ENCODE results near the gene CGGBP1.

GRCh38 chr3:88044411-88044810, 14.4 kb downstream of the CGGBP1 start:
- TF ChIP-seq, protein P1, sequence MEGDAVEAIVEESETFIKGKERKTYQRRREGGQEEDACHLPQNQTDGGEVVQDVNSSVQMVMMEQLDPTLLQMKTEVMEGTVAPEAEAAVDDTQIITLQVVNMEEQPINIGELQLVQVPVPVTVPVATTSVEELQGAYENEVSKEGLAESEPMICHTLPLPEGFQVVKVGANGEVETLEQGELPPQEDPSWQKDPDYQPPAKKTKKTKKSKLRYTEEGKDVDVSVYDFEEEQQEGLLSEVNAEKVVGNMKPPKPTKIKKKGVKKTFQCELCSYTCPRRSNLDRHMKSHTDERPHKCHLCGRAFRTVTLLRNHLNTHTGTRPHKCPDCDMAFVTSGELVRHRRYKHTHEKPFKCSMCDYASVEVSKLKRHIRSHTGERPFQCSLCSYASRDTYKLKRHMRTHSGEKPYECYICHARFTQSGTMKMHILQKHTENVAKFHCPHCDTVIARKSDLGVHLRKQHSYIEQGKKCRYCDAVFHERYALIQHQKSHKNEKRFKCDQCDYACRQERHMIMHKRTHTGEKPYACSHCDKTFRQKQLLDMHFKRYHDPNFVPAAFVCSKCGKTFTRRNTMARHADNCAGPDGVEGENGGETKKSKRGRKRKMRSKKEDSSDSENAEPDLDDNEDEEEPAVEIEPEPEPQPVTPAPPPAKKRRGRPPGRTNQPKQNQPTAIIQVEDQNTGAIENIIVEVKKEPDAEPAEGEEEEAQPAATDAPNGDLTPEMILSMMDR (IDR thresholded peaks at IDR 0.05), result no peak
- TF ChIP-seq POLR2A (IDR thresholded peaks at IDR 0.05) (no peak), POLR2AphosphoS5 (IDR thresholded peaks at IDR 0.05) (no peak)
